Endodermal cell (in vitro differentiated cells): ENCODE results near the gene TAF3. TPM values are rescaled to one million over a fixed set of nuclear protein-coding genes. Genes with fewer than 3 reads are reported as not detected.

Experiments
- DNase-seq: peaks from one replicate; pipeline ENCODE4 v3.0.0-alpha.2; 2017
- H3K27ac ChIP-seq: 2 replicates; pipeline ENCODE4 v1.5.1; 2013; ENCODE audit warnings: mild to moderate bottlenecking, low read depth, low read length, moderate library complexity
- H3K27me3 ChIP-seq: 2 replicates; pipeline ENCODE4 v1.6.1; 2013; ENCODE audit warnings: mild to moderate bottlenecking, low read length, moderate library complexity; ENCODE audit not compliant: insufficient read depth, control insufficient read depth, poor library complexity, severe bottlenecking
- H3K36me3 ChIP-seq: 2 replicates; pipeline ENCODE4 v1.7.0; 2013; ENCODE audit warnings: mild to moderate bottlenecking, low read length, moderate library complexity; ENCODE audit not compliant: control insufficient read depth, insufficient read depth
- H3K4me1 ChIP-seq: one replicate; pipeline ENCODE4 v1.7.0; 2013; ENCODE audit warnings: low read length; ENCODE audit not compliant: control insufficient read depth, insufficient read depth
- H3K4me3 ChIP-seq: 2 replicates; pipeline ENCODE4 v1.5.1; 2013; ENCODE audit warnings: mild to moderate bottlenecking, low read length, moderate library complexity
- H3K9ac ChIP-seq: 2 replicates; pipeline ENCODE4 v1.6.1; 2013; ENCODE audit warnings: mild to moderate bottlenecking, low read length, moderate library complexity; ENCODE audit not compliant: poor library complexity, severe bottlenecking; ENCODE audit errors: extremely low read depth
- H3K9me3 ChIP-seq: 2 replicates; pipeline ENCODE4 v1.6.1; 2013; ENCODE audit warnings: mild to moderate bottlenecking, low read length, moderate library complexity; ENCODE audit not compliant: control insufficient read depth
- H3K27ac Mint-ChIP-seq: 2 replicates; pipeline ENCODE4 v1.8.0; 2020; ENCODE audit warnings: mixed read lengths
- H3K27me3 Mint-ChIP-seq: 2 replicates; pipeline ENCODE4 v1.8.0; 2021; ENCODE audit warnings: mild to moderate bottlenecking, mixed read lengths; ENCODE audit not compliant: insufficient read depth
- H3K36me3 Mint-ChIP-seq: 2 replicates; pipeline ENCODE4 v1.8.0; 2020; ENCODE audit warnings: low read depth, mixed read lengths
- H3K4me1 Mint-ChIP-seq: 2 replicates; pipeline ENCODE4 v1.8.0; 2020; ENCODE audit warnings: mixed read lengths
- H3K4me3 Mint-ChIP-seq: 2 replicates; pipeline ENCODE4 v1.8.0; 2020; ENCODE audit warnings: mild to moderate bottlenecking, moderate library complexity, mixed read lengths
- H3K9me3 Mint-ChIP-seq: 2 replicates; pipeline ENCODE4 v1.8.0; 2020; ENCODE audit warnings: mild to moderate bottlenecking, mixed read lengths
- WGBS, 2 experiments: methylation state at CpG; one replicate each; pipeline versions ENCODE4 v1.1.5 to v1.1.7; 2013; ENCODE audit warnings: missing lambda C conversion rate in 2 of 2, mixed read lengths in 1 of 2; ENCODE audit not compliant: insufficient coverage in 1 of 2, insufficient read length in 1 of 2; 5-methylcytosine and 5-hydroxymethylcytosine counted together
- total RNA-seq, 2 donors: library from RNA; stranded (reverse); fragmentation: NEBNext Ultra II Directional in 1 of 2; extraction: Animal tissue kit (Norgen Biotek cat#: 25700) in 1 of 2; gene quantifications; 2 replicates in 1 of 2; 3 replicates in 1 of 2; pipeline ENCODE4 v1.2.1, GENCODE V29; 2021
- TF ChIP-seq, protein P1 (sequence below): fragments of 200-600 bp; sonication (generic); conservative IDR thresholded peaks from 2 replicates; pipeline ENCODE4 v1.5.0; 2021; ENCODE audit warnings: antibody characterized with exemption, mild to moderate bottlenecking

The TAF3 gene
- total RNA-seq, 2 donors from 2014 or later: 9.9 to 10.0 TPM

DNA sequence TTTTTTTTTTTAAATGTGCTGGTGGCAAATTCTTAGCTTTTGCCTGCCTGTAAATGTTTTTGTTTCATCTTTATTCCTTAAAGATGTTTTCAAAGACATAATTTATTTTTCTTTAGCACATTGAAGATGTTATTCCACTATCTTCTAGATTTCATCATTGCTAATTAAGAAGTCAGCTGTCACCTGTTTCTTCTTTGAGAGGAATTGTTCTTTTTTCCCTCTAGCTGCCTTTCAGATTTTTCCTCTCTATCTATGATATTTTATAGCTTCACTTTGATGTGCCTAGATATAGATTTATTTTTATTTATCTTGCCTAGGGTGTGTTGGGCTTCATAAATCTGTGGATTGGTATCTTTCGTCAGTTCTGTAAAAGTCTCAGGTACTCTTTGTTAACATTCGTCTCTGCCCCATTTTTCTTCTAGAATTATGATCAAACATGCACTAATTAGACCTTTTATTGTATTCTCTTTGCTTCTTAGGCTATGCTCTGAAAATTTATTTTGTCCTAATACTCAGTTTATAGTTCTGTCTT is 186.2 kb downstream of the TAF3 start:
- Histone ChIP-seq H3K27me3 (no peaks in the 10 kb centered on the region), H3K4me1 (no peaks in the 10 kb centered on the region), H3K27ac (no peak overlapping the region), H3K36me3 (peaks cover 3% of the 10 kb centered on the region), H3K9ac (no peak overlapping the region), H3K9me3 (peaks cover 19% of the 10 kb centered on the region), H3K4me3 (no peak overlapping the region)
- H3K9me3 Mint-ChIP-seq: peaks cover 14% of the 10 kb centered on the region
- WGBS, 2 experiments: 42 to 45% methylated on average over 2 of the region's 2 CpGs
- DNase-seq: no peak
- TF ChIP-seq, protein P1, sequence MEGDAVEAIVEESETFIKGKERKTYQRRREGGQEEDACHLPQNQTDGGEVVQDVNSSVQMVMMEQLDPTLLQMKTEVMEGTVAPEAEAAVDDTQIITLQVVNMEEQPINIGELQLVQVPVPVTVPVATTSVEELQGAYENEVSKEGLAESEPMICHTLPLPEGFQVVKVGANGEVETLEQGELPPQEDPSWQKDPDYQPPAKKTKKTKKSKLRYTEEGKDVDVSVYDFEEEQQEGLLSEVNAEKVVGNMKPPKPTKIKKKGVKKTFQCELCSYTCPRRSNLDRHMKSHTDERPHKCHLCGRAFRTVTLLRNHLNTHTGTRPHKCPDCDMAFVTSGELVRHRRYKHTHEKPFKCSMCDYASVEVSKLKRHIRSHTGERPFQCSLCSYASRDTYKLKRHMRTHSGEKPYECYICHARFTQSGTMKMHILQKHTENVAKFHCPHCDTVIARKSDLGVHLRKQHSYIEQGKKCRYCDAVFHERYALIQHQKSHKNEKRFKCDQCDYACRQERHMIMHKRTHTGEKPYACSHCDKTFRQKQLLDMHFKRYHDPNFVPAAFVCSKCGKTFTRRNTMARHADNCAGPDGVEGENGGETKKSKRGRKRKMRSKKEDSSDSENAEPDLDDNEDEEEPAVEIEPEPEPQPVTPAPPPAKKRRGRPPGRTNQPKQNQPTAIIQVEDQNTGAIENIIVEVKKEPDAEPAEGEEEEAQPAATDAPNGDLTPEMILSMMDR: no peak
- H3K27me3 Mint-ChIP-seq: peaks cover 2% of the 10 kb centered on the region
- H3K4me1 Mint-ChIP-seq: no peaks in the 10 kb centered on the region
- H3K27ac Mint-ChIP-seq: no peak overlapping the region
- no peak overlapping the region for H3K4me3 Mint-ChIP-seq
- H3K36me3 Mint-ChIP-seq: peaks cover 12% of the 10 kb centered on the region

DNA sequence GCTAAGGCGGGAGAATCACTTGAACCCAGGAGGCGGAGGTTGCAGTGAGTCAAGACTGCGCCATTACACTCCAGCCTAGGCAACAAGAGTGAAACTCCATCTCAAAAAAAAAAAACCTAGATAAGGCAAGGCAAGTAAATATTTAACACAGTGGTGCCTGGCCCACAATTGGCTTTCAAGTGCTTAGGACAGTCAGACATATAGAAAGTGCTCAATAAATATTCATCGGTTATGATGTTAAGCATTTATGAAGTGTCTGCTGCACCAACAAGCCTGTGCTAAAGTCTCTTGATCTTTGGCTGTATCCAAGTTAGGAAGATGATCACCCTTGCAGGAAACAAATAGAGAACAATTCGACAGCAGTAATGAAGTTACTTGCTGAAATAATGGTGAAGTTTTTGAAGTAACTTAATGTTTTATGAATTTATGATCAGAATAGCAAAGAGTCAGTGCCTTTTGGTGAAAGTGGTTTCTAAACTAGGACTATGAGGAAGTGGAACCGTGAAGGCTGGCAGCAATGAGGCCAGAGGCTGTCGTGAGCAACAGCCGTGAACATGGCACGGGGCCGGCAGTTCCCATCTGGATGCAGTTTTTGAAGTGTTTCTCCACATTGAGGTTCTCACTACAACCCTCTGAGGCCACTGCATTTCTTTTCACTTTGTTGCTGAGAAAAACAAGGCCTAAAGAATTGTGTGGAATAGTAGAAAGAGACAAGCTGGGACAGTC is 188.1 kb downstream of the TAF3 start:
- Mint-ChIP-seq H3K9me3 (peaks cover 14% of the 10 kb centered on the region), H3K4me3 (no peak overlapping the region)
- 83 to 91% methylated on average over 7 to 10 of the region's 10 CpGs for WGBS, 2 experiments

DNA sequence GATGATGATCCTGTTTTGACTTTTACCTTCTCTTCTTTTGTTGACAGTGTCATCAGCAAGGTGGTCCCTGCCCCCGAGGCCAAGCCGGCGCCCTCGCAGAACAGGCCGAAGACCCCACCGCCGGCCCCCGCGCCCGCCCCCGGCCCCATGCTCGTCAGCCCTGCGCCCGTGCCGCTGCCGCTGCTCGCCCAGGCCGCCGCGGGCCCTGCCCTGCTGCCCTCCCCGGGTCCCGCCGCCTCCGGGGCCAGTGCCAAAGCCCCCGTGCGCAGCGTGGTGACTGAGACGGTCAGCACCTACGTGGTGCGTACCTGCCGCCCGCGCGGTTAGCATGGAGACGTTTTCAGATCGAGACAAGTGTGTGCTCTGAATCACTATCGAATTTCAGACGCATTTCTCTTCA is 190.7 kb downstream of the TAF3 start:
- Histone ChIP-seq H3K27ac (no peak overlapping the region), H3K36me3 (peaks cover 7% of the 10 kb centered on the region), H3K4me3 (no peak overlapping the region), H3K27me3 (no peaks in the 10 kb centered on the region), H3K9ac (no peak overlapping the region), H3K4me1 (no peaks in the 10 kb centered on the region), H3K9me3 (peaks cover 11% of the 10 kb centered on the region)
- no peak overlapping the region for H3K27ac Mint-ChIP-seq
- TF ChIP-seq, protein P1: no peak
- peaks cover 9% of the 10 kb centered on the region for H3K9me3 Mint-ChIP-seq
- WGBS, 2 experiments: 95 to 100% methylated on average over 8 to 38 of the region's 38 CpGs
- H3K4me1 Mint-ChIP-seq: no peaks in the 10 kb centered on the region
- no peak for DNase-seq
- no peak overlapping the region for H3K4me3 Mint-ChIP-seq
- peaks cover 2% of the 10 kb centered on the region for H3K27me3 Mint-ChIP-seq
- peaks cover 25% of the 10 kb centered on the region for H3K36me3 Mint-ChIP-seq

More for the DNA sequence above, 188.1 kb downstream of the TAF3 start:
- Histone ChIP-seq H3K36me3 (peaks cover 10% of the 10 kb centered on the region), H3K27ac (no peak overlapping the region), H3K4me3 (no peak overlapping the region), H3K9ac (no peak overlapping the region), H3K4me1 (no peaks in the 10 kb centered on the region), H3K9me3 (peaks cover 19% of the 10 kb centered on the region), H3K27me3 (no peaks in the 10 kb centered on the region)
- TF ChIP-seq, protein P1: no peak
- Mint-ChIP-seq H3K36me3 (peaks cover 18% of the 10 kb centered on the region), H3K27me3 (peaks cover 2% of the 10 kb centered on the region), H3K27ac (no peak overlapping the region), H3K4me1 (no peaks in the 10 kb centered on the region)
- DNase-seq: no peak
